ENCODE results near the gene PLA2G6. TPM values are rescaled to one million over a fixed set of nuclear protein-coding genes. Genes with fewer than 3 reads are reported as not detected.
"Not testable (repeated sequence)": the region's sequence is repeated elsewhere in the genome, so short reads cannot be mapped to it uniquely, and the experiment has no call there.

The PLA2G6 gene
- total RNA-seq, 2 experiments from 2014 or later, result 31.5 to 32.2 TPM

DNA sequence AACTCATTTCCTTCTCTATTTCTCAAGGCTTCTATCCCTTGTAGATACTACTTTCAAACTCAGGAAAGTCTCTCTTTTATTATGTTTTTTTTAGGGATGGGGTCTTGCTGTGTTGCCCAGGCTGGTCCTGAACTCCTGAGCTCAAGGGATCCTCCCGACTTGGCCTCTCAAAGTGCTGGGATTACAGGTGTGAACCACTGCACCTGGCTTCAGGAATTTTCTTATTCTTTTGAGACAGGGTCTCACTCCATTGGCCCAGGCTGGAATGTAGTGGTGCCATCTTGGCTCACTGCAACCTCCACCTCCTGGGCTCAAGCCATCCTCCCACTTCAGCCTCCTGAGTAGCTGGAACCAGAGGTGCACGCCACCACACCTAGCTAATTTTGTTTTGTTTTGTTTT, 102.4 kb downstream of the PLA2G6 start:
- H3K27ac Mint-ChIP-seq, DNase-seq, H3K36me3 Mint-ChIP-seq, H3K9me3 Mint-ChIP-seq, H3K4me1 Mint-ChIP-seq, H3K4me3 Mint-ChIP-seq: not testable (repeated sequence)
- H3K27me3 Mint-ChIP-seq, result peaks cover 21% of the 10 kb centered on the region

GRCh38 chr22:38078046-38078840, 103.4 kb downstream of the PLA2G6 start:
- no peaks in the 10 kb centered on the region for H3K9me3 Mint-ChIP-seq
- peaks cover 4% of the 10 kb centered on the region for H3K36me3 Mint-ChIP-seq
- H3K4me1 Mint-ChIP-seq, result peaks cover 4% of the 10 kb centered on the region
- no peak for DNase-seq
- H3K27me3 Mint-ChIP-seq, result peaks cover 18% of the 10 kb centered on the region
- no peak overlapping the region for H3K4me3 Mint-ChIP-seq
- no peak overlapping the region for H3K27ac Mint-ChIP-seq

DNA sequence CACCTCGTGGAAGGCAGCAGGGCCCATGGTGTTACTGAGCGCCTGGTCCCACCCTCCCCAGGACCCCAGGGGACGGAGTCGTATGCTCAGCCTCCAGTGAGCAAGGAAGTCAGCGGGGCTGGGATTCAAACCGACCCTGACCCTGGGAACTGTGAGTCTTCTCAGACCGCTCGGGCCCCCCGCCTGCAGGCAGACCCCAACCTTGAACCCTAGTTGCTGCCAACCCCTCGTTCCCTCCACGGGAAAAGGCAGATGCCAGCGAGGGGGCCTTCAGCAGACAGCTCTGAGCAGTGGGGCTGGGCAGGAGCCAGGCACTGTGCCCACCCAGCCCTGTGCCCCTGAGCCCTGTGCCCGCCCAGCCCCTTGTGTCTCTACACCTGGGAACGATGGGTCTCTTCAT, 104.0 kb downstream of the PLA2G6 start:
- H3K27ac Mint-ChIP-seq, result no peak overlapping the region
- no peak for DNase-seq
- no peaks in the 10 kb centered on the region for H3K9me3 Mint-ChIP-seq
- no peak overlapping the region for H3K4me3 Mint-ChIP-seq
- peaks cover 4% of the 10 kb centered on the region for H3K4me1 Mint-ChIP-seq
- H3K27me3 Mint-ChIP-seq, result peaks cover 12% of the 10 kb centered on the region
- peaks cover 9% of the 10 kb centered on the region for H3K36me3 Mint-ChIP-seq

GRCh38 chr22:38077096-38077495, 104.5 kb downstream of the PLA2G6 start:
- Mint-ChIP-seq H3K4me1 (peaks cover 4% of the 10 kb centered on the region), H3K36me3 (peaks cover 9% of the 10 kb centered on the region), H3K4me3 (no peak overlapping the region), H3K9me3 (no peaks in the 10 kb centered on the region), H3K27me3 (peaks cover 10% of the 10 kb centered on the region), H3K27ac (no peak overlapping the region)
- no peak for DNase-seq

- no peak overlapping the region for H3K27ac Mint-ChIP-seq
- no peaks in the 10 kb centered on the region for H3K4me1 Mint-ChIP-seq
- no peak overlapping the region for H3K4me3 Mint-ChIP-seq
- H3K36me3 Mint-ChIP-seq, result peaks cover 9% of the 10 kb centered on the region
- no peaks in the 10 kb centered on the region for H3K9me3 Mint-ChIP-seq
- H3K27me3 Mint-ChIP-seq, result peaks cover 4% of the 10 kb centered on the region
- DNase-seq, result no peak
Observed at GRCh38 chr22:38075961-38076360, 105.7 kb downstream of the PLA2G6 start.

DNA sequence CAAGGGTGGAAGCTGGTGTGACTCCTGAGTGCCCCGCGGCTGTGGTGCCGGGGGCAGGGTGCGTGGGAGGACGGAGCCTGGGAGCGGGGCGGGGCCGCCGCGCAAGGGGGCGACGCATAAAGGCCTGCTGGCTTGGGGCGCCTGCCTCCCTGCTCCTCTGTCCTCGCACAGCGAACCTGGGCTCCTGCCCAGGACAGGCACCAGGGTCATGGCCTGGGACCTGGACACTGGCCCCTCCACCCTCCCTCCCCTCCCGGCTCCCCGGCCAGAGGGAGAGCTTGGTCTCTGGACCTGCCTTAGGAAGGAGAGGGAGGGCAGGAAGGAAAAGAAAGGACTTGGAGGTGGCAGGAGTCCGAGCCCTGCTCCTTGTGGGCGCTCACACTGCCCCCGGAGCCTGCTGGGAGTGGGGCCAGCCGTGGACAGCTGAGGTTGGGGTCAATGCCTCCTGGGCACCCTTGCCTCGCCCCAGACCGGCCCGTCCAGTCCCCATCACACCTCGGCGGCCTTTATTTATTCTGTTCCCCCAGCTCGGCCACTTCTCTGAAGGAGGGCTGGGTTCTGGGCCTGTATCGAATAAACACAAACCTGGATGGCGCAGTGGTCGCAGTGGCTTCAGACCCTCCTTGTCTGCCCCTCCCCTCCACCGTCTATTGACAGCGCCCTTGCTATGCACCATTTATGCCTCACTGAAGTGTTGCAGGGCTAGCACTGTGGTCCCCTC, 106.4 kb downstream of the PLA2G6 start:
- H3K27me3 Mint-ChIP-seq, result peaks cover 4% of the 10 kb centered on the region
- H3K4me3 Mint-ChIP-seq, result no peak overlapping the region
- no peaks in the 10 kb centered on the region for H3K4me1 Mint-ChIP-seq
- no peak for DNase-seq
- peaks cover 9% of the 10 kb centered on the region for H3K36me3 Mint-ChIP-seq
- H3K27ac Mint-ChIP-seq, result no peak overlapping the region
- no peaks in the 10 kb centered on the region for H3K9me3 Mint-ChIP-seq

GRCh38 chr22:38074181-38075104, 107.2 kb downstream of the PLA2G6 start:
- H3K4me1 Mint-ChIP-seq, result no peaks in the 10 kb centered on the region
- no peak overlapping the region for H3K27ac Mint-ChIP-seq
- no peak for DNase-seq
- H3K4me3 Mint-ChIP-seq, result no peak overlapping the region
- peaks cover under 1% of the 10 kb centered on the region for H3K27me3 Mint-ChIP-seq
- H3K9me3 Mint-ChIP-seq, result no peaks in the 10 kb centered on the region
- H3K36me3 Mint-ChIP-seq, result peaks cover 6% of the 10 kb centered on the region

GRCh38 chr22:38073150-38074130, 108.2 kb downstream of the PLA2G6 start:
- no peak for DNase-seq
- no peaks in the 10 kb centered on the region for H3K27me3 Mint-ChIP-seq
- no peaks in the 10 kb centered on the region for H3K4me1 Mint-ChIP-seq
- H3K9me3 Mint-ChIP-seq, result no peaks in the 10 kb centered on the region
- no peak overlapping the region for H3K27ac Mint-ChIP-seq
- no peak overlapping the region for H3K4me3 Mint-ChIP-seq
- peaks cover 6% of the 10 kb centered on the region for H3K36me3 Mint-ChIP-seq

DNA sequence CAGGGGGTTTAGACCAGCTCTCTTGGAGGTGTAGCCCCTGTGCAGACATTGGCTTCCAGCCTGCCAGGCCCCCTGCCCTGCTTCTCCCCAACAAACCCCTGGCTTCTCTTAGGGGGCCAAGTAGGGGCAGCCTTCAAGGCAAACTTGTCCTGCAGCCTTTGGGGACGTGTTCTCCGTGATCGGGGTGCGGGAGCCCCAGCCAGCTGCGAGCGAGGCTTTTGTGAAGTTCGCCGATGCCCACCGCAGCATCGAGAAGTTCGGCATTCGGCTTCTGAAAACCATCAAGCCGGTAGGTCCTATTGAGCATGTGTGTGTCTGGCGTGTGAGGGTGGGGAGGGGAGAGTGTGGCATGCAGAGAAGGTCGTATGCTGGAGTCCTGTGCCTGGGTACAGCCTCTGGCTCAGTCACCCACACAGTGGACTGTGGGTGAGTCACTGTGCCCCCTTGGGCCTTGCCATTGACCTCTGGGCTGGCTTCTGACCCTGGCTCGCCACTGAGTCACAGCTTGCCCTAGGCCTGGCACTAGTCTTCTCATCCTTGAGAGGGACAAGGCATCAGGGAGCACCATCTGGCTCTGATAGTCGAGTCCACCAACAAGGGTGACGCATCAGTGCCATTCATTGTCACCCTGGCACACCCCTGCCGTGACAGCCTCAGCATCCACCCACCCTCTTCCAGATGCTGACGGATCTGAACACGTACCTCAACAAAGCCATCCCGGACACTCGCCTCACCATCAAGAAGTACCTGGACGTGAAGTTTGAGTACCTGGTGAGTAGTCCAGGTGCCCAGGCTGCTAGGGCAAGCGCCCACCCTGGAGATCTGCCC, 109.1 kb downstream of the PLA2G6 start:
- Mint-ChIP-seq H3K27ac (no peak overlapping the region), H3K4me1 (no peaks in the 10 kb centered on the region), H3K4me3 (no peak overlapping the region), H3K9me3 (no peaks in the 10 kb centered on the region), H3K27me3 (no peaks in the 10 kb centered on the region), H3K36me3 (peaks cover 6% of the 10 kb centered on the region)
- no peak for DNase-seq

DNA sequence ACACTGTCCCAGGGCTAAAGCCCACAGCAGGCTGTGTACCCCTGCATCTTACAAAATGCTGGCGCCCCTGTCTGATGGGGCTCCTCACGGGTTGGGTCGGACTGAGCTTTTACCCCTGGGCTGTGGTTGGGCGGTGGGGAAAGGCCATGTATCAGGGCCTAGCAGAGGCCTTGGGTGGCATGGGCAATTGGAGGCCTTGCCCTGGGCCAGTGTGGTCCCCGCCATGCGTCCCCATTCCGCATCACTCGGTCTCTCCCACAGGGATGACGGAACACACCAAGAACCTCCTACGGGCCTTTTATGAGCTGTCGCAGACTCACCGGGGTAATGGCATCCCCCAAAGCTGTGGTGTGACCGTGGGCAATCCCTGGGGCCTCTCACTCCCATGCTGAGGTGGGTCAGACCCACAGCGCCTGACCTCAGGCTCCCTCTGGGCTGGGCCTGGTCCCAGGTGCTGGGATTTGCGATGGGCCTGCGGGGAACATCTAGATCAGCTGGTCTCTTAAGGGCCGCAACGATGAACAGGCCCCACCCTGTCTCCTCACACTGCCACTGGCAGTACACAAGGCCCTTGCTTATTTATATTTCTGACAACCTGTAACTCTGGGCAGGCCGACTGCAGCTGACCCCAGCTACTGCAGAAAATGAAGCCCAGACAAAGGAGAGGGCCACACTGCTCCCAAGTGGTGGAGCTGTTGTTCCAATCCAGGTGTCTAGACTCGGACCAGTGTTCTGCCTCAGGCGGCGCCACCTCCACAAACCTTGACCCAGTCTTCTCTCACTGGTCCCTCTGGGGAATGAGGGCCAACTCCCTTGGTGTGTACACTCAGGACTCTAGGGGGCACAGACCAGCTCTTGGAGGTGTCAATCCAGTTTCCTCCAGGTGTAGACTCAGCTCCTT, 110.0 kb downstream of the PLA2G6 start:
- peaks cover 6% of the 10 kb centered on the region for H3K36me3 Mint-ChIP-seq
- no peaks in the 10 kb centered on the region for H3K4me1 Mint-ChIP-seq
- no peaks in the 10 kb centered on the region for H3K27me3 Mint-ChIP-seq
- H3K9me3 Mint-ChIP-seq, result no peaks in the 10 kb centered on the region
- H3K27ac Mint-ChIP-seq, result no peak overlapping the region
- no peak overlapping the region for H3K4me3 Mint-ChIP-seq
- no peak for DNase-seq

DNA sequence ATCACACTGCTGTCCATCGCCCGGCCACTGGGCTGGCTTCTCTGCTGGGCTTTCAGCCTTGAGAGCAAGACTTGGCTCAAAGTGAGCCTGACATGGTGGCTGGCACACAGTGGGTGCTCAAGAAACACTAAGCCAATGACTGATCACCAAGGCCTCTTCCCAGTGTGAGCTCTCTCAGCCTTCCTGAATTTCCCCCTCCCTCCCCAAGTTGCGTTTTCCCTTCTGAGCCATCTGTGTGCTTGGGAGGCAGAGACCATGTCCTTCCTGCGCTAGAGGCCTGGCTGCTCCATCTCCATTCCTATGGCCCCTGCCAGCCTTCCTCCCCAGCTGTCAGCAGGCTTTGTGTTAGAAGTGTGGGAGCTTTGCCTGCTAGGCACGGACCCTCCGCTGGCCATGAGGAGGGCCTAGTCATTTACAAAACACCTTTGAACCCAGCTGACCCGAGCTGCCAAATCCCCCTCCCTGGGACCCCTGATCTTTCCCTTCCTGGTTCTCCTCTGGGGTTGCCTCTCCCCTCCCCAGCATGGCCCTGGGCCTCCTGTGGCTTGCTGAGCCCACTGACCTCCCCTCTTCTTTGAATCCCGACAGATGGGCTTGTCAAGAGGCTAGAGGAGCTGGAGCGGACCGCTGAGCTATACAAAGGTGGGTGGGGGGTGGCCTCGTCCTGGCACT, 111.2 kb downstream of the PLA2G6 start:
- DNase-seq, result no peak
- H3K4me1 Mint-ChIP-seq, result no peaks in the 10 kb centered on the region
- H3K9me3 Mint-ChIP-seq, result no peaks in the 10 kb centered on the region
- peaks cover 9% of the 10 kb centered on the region for H3K36me3 Mint-ChIP-seq
- no peak overlapping the region for H3K4me3 Mint-ChIP-seq
- H3K27me3 Mint-ChIP-seq, result no peaks in the 10 kb centered on the region
- no peak overlapping the region for H3K27ac Mint-ChIP-seq

Data from activated naive CD8-positive, alpha-beta T cell treated with anti-CD3 and anti-CD28 coated beads for 36 hours (primary cell).